Left kidney (tissue), 2 donors: ENCODE results near the gene CST7. TPM values are rescaled to one million over a fixed set of nuclear protein-coding genes. Genes with fewer than 3 reads are reported as not detected.
"Not testable (repeated sequence)": the region's sequence is repeated elsewhere in the genome, so short reads cannot be mapped to it uniquely, and the experiment has no call there.

ENCODE experiments used
- DNase-seq: peaks from one replicate; pipeline ENCODE4 v3.0.0-alpha.2; 2013
- polyA plus RNA-seq: library from polyadenylated mRNA; unstranded; fragments of 120-200 nt; gene quantifications from one replicate; pipeline ENCODE4 v1.2.1, GENCODE V29; 2013; ENCODE audit not compliant: insufficient read length

CST7 gene
- polyA plus RNA-seq, 1 donor: 0.30 TPM

DNA sequence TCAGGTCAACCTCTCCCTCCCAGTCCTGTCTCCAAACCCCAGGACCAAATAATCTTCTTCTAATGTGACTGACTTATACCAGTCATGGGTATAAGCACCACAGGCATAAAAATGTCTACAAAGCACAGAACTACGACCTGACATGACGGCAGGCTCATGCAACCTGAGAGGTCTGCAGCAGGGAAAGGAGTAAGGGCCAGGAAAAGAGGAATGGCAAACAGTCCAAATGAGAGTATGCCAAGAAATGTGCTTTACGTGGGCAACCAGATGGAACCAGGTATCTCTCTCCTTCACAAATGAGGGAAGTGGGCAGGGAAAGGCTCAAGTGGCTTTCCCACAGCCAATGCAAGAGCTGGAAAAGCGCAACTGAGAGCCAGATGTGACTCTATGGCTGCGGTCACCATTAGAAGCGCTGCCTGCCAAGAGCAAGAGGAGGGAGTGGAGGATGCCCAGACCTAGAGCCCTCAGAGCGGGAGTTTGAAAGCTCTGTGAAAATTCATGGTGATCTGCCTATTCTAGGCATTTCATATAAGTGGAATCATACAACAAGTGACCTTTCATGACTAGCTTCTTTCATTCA is 37.5 kb downstream of the CST7 start:
- DNase-seq: no peak

GRCh38 chr20:24987244-24987643 is 38.2 kb downstream of the CST7 start:
- DNase-seq: no peak

GRCh38 chr20:24987873-24988835 is 39.1 kb downstream of the CST7 start:
- no peak for DNase-seq

- DNase-seq: no peak
Measured at GRCh38 chr20:24989162-24989561, 40.1 kb downstream of the CST7 start.

- DNase-seq: no peak
Measured at GRCh38 chr20:24990810-24991252, 41.8 kb downstream of the CST7 start.

GRCh38 chr20:24991897-24992486 is 42.9 kb downstream of the CST7 start:
- DNase-seq: no peak

- DNase-seq: peak; percentile 94
Measured at GRCh38 chr20:24992487-24993205, 43.6 kb downstream of the CST7 start, which contains the start of gene APMAP. Gene APMAP (minus strand): TSS chr20:24992751. CDS start chr20:24992688, 63 bp downstream.

DNA sequence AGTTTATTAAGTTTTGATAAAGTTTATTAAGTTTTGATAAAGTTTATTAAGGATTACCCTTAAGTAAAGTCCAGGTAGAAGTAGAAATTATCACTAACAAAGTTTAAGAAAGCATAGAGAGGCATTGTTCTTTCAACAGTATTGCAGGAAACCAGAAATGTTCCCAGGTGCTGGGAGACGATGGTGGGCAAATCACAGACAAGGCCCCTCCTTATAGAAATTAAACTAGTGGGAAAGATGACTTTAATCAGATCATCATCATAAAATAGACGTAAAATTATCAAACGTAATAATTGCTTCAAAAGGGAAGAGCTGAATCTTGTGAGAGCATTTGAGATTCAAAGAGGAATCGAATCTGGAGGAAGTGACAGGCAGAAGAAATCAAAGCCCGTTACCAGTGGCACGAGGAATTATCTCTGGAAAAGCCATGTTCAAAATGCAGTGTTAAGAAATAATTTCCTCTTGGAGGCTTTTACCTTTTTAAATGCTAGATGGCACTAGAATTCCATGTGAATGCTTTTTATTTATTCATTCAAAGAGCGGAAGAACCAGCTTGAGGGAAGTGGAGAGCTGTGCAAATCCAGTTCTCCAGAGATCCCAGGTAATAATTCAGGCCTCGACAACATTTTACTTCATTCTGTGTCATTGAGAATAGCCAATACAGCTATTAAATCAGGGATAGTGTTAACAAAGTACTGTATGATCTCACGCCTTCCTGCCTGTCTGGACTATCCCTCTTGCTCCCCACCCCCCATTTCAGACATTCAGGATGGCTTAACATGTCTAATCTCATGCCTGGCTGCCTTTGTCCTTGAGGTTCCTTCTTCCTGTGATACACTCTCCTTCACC is 44.5 kb downstream of the CST7 start:
- DNase-seq: peak; percentile 39

- no peak for DNase-seq
Measured at GRCh38 chr20:24994186-24994465, 45.1 kb downstream of the CST7 start.

GRCh38 chr20:24994470-24995368 is 45.6 kb downstream of the CST7 start:
- peak; percentile 84 for DNase-seq

GRCh38 chr20:24995741-24996448 is 46.8 kb downstream of the CST7 start:
- DNase-seq: no peak

- no peak for DNase-seq
Measured at GRCh38 chr20:24996449-24997377, 47.6 kb downstream of the CST7 start.

DNA sequence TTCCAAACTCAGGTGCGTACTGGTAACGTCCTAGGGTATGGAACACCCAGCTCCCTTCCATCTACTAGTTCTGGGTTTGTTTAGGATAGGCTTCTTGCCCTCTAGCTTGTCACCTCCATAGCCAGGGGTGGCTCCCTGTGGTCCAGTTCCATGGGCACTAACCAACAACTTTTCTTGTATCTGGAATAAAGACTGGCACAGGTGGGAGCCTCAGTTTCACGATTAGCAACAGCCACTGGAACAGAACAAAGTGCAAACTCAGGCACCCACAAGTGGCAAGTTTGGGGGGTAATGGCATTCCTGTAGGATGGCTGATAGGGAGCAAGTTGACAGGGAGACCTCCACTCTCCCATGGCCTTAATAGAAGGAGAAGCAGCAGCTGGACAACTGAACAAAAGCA is 49.1 kb downstream of the CST7 start:
- DNase-seq: no peak

GRCh38 chr20:24998631-24999445 is 49.8 kb downstream of the CST7 start:
- no peak for DNase-seq

DNA sequence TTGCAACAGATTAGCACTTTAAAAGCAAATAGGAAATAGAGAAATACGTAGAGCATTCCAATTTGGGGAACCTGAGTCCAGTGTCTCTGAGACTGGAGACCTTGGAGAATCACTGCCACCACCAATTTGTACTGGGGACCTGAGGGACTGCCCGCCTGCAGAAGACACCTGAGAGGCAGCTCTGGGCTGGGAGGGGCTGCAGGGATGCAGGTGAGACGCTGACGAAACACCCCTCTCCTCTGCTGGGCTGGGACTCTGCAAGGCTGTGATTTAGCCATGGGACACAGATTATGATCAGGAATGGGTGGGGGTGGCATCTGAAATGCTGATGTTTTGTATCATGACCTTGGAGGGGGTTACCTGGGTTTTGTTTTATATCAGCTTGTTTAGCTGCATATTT is 50.5 kb downstream of the CST7 start:
- DNase-seq: no peak

DNA sequence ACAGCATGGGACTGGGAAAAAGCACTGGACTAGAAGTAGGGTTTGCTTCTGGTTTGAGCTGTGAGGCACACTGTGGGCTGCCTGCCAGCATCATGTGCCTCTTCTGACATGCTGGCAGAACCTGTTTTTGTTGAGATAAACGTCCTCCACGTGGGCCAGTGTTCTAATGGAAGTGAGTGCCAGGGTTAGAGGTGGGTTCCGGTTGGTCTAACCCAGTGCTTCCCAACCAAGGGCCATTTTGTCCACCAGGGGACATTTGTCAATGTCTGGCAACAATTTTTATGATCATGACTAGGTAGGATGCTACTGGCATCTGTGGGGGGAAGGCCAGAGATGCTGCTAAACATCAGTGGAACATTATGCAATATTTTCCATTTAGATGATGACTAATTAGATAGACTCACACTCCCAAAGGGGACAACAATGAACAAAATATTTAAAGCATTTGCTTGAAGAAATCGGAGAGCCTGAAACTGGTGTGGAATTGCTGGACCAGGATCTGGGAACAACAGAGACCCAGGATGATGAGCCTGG is 51.3 kb downstream of the CST7 start:
- DNase-seq: no peak

DNA sequence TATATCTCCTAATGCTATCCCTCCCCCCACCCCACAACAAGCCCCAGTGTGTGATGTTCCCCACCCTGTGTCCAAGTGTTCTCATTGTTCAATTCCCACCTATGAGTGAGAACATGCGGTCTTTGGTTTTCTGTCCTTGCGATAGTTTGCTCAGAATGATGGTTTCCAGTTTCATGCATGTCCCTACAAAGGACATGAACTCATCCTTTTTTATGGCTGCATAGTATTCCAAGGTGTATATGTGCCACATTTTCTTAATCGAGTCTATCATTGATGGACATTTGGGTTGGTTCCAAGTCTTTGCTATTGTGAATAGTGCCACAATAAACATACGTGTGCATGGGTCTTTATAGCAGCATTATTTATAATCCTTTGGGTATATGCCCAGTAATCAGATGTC is 52.3 kb downstream of the CST7 start:
- DNase-seq: not testable (repeated sequence)
